Fibroblast of peridontal ligament (primary cell): ENCODE data around the gene KIF20A.
"Not testable (repeated sequence)": the region's sequence is repeated elsewhere in the genome, so short reads cannot be mapped to it uniquely, and the experiment has no call there.

Experiments used
- DNase-seq: peaks from one replicate; pipeline ENCODE4 v3.0.0-alpha.2; 2010; ENCODE audit errors: extremely low read depth

KIF20A gene

GRCh38 chr5:138178516-138179276 is at the start of gene KIF20A, which contains the start of gene BRD8:
TSS of gene KIF20A (plus strand) at chr5:138179112. CDS start at chr5:138179681, 569 bp downstream.
TSS of gene BRD8 (minus strand) at chr5:138178630. CDS start at chr5:138178614, 16 bp downstream.
- DNase-seq: peak; percentile 95

- no peak for DNase-seq
Observed at GRCh38 chr5:138129347-138129746, 49.6 kb upstream of the KIF20A start.

GRCh38 chr5:138132543-138132942 is 46.4 kb upstream of the KIF20A start:
- no peak for DNase-seq

- DNase-seq: peak; percentile 68
Observed at GRCh38 chr5:138138949-138139780, 39.7 kb upstream of the KIF20A start, which contains the start of gene NME5. TSS of gene NME5 (minus strand) at chr5:138139428. CDS start at chr5:138138780, 648 bp downstream.

- DNase-seq: no peak
Observed at GRCh38 chr5:138139781-138140090, 39.2 kb upstream of the KIF20A start.

GRCh38 chr5:138140268-138140667 is 38.6 kb upstream of the KIF20A start:
- DNase-seq: no peak

- DNase-seq: no peak
Observed at GRCh38 chr5:138141734-138142133, 37.2 kb upstream of the KIF20A start.

GRCh38 chr5:138143578-138143977 is 35.3 kb upstream of the KIF20A start:
- not testable (repeated sequence) for DNase-seq

- peak; percentile 86 for DNase-seq
Observed at GRCh38 chr5:138148811-138149210, 30.1 kb upstream of the KIF20A start.

- DNase-seq: peak; percentile 8
Observed at GRCh38 chr5:138149530-138149929, 29.4 kb upstream of the KIF20A start.

- not testable (repeated sequence) for DNase-seq
Observed at GRCh38 chr5:138155977-138156376, 22.9 kb upstream of the KIF20A start.

GRCh38 chr5:138157626-138158025 is 21.3 kb upstream of the KIF20A start:
- no peak for DNase-seq

- no peak for DNase-seq
Observed at GRCh38 chr5:138159666-138160065, 19.2 kb upstream of the KIF20A start.

GRCh38 chr5:138160706-138161105 is 18.2 kb upstream of the KIF20A start:
- no peak for DNase-seq

- DNase-seq: no peak
Observed at GRCh38 chr5:138163721-138164120, 15.2 kb upstream of the KIF20A start.

- DNase-seq: no peak
Observed at GRCh38 chr5:138169124-138169523, 9.8 kb upstream of the KIF20A start.

GRCh38 chr5:138170299-138170698 is 8.6 kb upstream of the KIF20A start:
- DNase-seq: no peak

GRCh38 chr5:138177941-138178515 is 884 bp upstream of the KIF20A start:
- DNase-seq: peak; percentile 33

GRCh38 chr5:138179277-138179857 is 455 bp downstream of the KIF20A start:
- no peak for DNase-seq

- peak; percentile 70 for DNase-seq
Observed at GRCh38 chr5:138180183-138180782, 1.4 kb downstream of the KIF20A start.

- DNase-seq: no peak
Observed at GRCh38 chr5:138180841-138181240, 1.9 kb downstream of the KIF20A start.

GRCh38 chr5:138182808-138183207 is 3.9 kb downstream of the KIF20A start:
- DNase-seq: no peak
